Cerebellar nuclear complex (tissue), 1 donor: ENCODE measurements around the gene EYA3.

ENCODE experiments used
- DNase-seq, 2 experiments: peaks; one replicate each; lab custom pipeline; 2025; lab: John Stamatoyannopoulos, UW

EYA3 gene

DNA sequence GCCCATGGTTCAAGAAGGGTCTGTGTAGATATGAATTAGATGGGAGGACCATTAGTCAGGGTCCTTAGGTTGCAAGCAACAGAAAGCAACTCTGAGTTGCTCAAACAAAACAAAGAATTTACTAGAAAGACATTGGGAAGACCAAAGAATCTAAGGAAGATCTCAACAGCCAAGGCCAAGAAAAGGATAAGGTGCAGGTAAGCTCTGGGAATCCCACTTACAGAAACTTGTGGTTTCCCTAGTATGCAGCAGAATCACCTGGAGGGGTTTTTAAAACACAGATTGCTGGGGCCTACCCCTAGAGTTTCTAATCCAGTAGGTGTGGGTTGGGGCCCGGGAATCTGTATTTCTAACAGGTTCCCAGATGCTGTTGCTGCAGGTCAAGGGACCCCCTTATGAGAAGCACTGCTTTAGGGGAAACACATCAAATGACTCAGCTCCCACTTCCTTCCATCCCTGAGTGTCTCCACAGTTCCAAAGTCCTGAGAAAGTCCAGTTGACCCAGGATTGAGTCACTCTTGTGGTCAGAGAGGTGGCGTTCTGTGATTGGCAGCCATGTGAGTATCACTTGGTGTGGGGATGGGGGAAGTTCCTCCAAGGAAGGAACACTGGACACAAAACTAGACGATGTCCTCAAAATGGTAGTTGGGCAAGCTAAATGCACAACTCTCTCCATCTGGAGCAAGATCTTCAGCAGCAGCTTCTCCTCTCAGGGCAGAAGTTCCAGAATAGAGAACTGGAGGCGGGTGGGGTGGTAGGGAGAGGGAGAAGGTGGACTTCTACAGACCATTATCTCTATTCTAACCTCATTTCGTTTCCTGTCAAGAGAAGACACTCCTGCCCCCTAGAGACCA is 24.2 kb upstream of the EYA3 start:
- DNase-seq, result no peak

DNA sequence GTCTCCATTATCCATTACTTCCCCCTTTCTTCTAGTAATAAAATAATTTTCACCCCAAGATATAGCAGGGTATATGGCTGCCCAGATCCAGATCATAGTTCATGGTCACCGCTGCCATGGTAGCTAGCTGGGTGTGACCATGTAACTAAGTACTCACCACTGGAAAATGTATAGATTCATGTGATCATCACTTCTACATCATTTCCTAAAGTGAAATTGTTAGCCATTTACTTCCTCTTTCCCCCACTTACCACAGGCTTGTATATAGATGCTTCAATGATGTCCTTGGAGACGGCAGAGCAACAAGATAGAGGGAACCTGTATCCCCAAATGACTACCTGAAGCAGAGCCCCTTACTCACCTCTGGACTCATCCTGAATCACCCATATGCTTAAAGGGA is 22.7 kb upstream of the EYA3 start:
- no peak for DNase-seq

DNA sequence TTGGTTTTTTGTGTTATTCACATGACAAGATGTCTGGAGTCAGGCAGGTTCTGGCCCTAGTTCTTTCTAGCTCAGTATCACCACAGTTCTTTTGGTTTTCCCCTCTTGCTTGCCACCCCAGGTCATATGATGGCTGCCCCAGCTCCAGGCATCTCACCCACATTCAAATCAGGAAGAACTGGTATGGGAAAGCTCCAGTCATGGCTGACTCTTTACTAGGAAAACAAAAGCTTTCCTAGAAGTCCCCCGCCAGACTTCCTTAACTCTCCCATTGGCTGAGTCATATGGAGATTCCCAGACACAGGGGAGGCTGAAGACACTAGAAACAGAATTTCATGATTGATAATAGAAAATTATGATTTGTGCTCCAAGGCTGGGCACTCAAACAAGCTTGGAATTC is 22.1 kb upstream of the EYA3 start:
- DNase-seq, result no peak

DNA sequence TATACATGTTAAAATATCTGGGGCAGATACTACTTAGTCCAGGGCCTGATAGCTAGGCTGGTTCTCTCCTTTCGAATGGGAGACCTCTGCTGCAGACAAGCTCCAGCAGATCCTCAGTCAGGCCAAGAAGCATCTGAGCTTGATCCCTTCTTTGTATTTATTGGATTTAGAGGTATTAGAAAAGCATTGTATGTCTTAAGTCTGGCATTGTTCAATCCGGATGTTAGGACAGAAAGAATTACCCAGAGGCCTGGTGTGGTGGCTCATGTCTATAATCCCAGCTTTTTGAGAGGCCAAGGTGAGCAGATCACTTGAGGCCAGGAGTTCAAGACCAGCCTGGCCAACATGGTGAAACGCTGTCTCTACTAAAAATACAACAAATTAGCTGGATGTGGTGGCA is 21.2 kb upstream of the EYA3 start:
- no peak for DNase-seq

DNA sequence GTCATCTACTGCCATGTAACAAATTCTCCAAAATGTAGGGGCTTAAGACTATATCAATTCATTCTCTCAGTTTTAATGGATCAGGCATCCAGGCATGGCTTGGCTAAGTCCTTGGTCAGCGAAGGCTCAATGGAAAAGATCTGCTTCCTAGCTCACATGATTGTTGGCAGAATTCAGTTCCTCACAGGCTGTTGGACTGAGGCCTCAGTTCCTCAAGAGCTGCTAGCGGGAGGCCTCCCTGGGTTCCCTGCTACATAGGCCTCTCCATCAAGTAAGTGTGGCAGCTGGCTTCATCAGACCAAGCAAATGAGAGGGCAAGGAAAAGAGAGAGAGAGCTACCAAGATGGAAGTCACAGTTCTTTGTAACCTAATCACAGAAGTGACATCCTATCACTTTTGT is 19.6 kb upstream of the EYA3 start:
- DNase-seq, result no peak

DNA sequence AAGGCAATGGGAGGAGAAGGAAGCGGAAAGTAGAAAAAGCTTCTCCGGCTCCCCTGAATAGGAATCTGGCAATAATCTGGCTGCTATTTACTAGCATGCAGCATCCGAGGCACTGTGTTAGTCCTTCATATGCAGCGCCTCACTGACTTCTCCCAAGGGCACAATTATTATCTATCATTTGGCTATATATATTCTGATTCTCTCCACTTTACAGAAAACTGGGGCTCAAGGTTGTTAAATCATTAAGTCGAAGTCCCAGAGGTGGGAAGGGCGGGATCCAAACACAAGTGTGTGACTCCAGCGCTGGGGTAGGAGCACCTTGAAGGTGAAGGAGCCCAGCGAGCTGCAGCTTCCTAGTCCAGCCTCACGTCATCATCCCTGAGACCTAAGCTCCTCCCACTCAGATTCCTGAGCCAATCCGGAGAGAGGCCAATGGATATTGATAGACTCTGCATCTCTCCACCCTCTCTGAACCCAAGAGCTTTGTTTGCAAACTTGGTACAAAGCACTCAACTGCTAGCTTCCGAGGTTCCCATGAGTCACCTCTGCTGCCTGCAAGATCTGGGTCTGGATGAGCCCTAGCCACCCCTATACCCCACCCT is 16.6 kb upstream of the EYA3 start:
- no peak for DNase-seq

DNA sequence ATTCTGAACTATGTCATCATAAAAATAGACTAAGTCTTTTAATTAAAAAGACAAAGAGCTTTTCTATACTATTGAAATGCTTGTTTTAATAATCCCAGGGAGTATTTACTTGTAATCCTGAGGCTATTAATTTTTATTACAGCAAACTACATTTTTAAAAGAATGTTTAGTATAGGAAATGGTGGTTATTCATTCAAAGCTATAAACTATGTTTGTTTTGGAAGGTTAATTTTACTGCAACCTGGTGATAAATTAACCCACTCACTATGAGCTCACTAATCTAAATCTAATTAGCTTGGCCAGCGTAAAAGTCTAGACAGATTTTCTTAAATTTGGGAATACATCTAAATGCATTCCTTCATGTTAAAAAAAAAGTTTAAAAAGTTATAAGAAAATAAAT is 13.8 kb upstream of the EYA3 start:
- no peak for DNase-seq

DNA sequence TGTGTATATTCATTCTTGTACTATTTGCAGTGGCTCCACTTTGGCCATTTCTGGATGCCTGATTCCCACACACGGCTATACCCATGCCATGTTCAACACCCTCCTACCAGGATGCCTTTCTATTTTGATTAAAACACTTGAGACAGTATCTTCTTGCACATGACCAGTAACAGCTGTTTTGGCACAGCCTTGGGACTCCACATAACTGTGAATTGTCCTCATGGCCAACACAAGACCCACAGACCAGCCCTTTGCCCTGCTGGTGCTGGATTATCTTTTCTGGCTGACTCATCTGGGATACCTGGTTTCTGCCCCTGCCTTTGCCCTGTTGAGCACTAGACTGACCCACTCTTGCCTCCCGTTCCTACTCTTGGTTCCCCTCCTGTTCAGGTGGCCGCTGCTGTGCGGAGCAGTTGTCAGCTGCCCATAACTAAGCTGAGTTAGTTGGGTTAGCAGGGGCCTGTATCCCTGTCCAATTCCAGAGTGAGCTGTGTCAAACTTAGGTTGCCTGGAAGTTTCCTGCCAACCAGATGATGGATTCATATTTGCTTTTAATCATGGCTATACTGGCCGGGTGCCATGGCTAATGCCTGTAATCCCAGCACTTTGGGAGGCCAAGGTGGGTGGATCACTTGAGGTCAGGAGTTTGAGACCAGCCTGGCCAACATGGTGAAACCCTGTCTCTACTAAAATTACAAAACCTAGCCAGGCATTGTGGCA is 10.8 kb upstream of the EYA3 start:
- DNase-seq, result no peak

DNA sequence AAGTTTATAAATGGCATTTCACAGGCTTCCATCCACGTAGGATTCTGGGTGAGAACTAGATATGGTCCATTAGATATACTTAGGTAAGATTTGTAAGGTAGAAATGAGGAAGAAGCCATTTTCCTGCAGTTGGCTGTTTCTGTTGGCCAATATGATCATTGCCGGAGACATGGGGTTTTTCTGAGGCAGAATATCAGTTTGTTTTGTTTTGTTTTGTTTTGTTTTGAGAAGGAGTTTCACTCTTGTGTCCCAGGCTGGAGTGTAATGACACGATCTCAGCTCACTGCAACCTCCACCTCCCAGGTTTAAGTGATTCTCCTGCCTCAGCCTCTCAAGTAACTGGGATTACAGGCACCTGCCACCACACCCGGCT is 8.7 kb upstream of the EYA3 start:
- no peak for DNase-seq

DNA sequence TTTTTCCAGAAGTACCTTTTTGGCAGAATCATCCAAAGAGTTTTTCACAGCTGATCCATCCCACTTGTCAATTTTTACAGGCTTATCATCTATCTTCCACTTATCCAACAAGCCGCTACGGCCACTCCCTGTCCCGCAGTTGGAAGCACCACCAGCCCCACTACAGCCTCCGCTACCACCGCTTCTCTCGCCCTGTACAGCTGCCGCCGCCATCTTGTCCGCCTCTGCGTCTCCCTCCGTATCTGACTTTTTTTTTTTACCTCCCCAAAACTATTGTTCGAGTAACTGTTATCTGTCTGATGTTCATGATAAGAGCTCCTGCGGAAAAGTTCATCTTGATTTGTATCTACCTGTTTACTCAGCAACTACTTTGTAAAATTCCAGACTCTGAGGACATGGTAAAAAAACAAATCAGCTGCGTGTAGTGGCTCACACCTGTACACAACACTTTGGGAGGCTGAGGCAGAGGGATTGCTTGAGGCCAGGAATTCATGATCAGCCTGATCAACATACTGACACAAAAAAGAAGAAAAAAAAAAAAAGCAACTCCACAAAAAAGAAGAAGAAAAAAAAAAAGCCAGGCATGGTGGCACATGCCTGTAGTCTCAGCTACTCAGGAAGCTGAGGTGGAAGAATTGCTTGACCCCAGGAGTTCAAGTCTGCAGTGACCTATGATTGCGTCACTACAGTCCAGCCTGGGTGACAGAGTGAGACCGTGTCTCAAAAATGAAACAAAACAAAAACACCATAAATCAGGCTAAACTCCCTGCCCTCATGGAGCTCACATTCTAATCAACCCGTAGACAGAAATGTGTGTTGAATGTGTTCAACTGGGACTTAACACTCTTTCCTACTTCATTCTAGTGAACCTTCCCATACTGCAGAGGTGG is 8.0 kb upstream of the EYA3 start:
- DNase-seq, result no peak

DNA sequence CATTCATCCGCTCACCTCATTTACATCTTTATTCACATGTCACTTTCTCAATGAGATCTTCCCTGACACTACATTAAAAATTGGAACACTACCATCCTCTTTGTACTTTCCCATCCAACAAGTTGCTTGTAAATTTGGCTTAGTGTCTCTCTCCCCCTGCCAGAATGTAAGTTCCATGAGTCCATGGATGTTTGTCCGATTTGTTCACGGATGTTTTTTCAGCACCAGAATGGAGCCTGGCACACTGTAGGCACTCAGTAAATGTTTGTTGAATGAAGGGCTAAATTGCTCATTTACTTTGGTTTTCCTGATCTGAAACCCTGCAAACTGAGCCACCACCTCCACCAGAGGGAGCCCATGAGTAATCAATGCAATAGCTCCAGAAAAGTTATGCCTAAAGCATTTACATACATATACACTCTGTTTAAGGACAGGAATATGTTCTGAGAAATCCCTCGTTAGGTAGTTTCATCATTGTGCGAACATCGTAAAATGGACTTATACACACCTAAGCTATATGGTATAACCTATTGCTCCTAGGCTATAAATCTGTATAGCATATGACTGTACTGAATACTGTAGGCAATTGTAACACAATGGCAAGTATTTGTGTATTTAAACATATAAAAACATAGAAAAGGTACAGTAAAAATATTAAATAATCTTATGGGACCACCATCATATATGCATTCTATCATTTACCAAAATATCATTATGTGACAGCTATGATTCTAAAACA is 2.8 kb upstream of the EYA3 start:
- no peak for DNase-seq

DNA sequence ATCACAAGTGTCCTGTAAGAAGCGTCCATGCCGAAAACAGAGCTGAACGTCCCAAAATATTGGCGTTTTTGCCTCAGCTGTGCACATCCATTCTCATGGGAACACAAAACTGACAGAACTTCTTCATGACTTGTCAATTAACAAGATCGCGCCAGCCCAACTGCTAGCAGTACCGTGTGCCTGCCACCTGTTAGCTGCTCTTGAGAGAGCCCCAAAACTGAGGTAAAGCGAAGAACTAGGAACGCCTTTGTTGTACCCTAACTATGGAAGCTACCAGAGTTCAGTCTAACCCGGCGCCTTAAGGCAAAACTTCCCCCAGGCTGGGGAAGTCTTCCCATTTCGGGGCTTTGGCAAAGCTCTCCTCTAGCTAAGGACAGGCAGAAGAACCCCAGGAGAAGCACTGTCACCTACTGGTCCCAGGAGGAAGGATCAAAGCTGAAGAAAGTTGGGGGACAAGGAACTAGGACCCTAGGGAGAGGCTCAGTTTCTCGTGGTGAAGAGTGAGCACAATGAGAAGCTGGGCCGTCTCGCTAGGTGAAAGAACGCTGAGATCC is 719 bp downstream of the EYA3 start:
- no peak for DNase-seq

DNA sequence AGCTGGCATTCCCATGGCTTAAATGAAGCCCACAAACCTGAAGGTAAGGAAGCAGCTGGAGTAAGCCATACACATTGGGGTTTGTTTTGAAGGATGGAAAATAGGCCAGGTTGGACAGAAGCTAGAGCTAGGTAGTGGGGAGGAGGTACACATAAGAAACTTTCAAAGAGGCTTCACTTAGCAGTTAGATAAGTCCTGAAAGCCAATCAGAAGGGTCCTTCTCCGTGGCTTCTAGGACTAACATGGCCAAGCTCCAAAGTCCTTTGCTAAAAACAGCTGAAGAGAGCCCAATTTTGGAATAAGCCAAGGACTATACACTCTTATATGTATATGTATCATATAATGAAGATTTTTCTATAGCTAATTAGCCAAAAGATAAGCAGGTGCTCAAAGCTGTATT is 1.8 kb downstream of the EYA3 start:
- no peak for DNase-seq

DNA sequence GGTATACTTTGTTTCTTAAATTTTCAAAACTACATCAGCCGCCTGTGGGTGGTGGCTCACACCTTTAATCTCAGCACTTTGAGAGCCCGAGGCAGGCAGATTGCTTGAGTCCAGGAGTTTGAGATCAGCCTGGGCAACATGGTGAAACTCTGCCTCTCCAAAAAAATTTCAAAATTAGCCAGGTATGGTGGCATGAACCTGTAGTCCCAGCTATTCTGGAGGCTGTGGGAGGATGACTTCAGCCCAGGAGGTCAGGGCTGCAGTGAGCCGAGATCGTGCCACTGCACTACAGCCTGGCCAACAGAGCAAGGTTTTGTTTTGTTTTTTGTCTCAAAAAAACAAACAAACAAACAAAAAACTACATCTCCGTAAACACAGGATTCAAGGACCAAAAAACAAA is 3.3 kb downstream of the EYA3 start:
- no peak for DNase-seq

DNA sequence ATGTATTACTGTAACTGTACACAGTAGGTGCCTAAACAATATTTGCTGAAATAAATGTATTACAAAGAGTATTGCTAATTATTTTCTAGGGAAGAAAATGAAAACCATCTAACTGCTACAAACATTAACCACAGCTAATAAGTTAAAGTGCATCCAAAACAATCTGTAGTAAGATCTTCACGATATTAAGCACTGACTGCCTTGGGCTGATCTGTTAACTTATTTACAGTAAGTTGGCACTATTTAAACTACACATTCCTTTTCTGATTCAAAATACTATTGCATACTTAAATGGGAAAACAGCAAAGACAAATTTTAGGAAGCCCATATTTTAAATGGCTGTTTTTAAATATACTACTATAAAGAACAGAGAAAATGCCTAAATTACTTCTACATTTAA is 4.5 kb downstream of the EYA3 start:
- no peak for DNase-seq

DNA sequence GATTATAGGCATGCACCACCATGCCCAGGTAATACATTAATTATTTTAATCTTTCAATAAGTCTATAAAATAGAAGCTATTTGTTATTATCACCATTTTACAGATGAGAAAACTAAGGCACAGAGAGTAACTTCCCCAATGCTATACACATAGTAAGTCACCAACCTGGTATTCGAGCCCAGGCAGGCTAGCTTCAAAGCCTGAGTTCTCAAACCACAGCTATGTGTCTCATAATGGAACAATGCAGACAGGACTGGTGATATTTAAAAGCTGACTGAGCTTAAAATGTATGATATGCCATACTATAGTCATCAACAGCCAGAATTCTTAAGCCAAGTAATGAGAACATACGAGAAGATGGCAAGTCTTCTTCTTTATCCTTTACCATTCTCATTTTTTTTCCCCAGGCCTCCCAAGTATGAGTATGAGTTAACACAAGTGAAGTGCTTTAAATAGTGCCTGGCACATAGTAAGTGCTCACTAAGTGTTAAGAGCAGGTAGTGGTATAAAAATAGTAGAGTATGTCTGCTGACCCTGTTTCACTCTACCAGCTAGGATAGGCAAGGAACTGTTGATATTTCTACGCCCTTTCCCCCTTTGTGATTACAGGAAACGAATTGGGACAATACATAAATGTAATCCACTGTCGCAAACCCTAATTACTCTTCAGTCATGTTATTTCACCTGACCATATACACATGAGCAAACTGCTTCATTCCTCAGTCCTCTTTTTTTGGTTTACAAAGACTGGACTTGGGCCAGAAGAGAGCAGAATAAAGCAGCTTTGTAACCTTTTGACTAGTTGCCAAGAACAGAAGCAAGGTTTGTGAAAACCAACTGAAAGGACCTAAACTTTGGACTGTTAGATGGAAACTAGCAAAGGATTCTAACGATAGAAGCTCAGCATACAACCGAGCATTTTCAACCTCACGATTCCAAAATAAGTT is 9.5 kb downstream of the EYA3 start:
- DNase-seq, result no peak

DNA sequence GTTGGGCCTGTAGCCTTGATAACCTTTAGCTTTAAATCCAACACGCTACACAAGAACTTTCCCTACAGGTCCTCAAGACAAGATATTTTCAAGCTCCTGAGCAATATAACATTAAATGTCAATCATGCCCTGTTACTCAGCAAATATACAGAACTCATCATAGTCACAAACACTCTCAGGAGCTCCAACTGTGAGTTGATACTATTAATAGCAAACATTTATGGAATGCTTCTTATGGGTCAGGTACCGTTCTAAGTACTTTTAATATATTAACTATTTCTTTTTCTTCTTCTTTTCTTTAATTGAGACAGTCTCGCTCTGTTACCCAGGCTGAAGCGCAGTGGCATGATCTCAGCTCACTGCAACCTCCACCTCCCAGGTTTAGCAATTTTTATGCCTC is 10.1 kb downstream of the EYA3 start:
- DNase-seq, result no peak

DNA sequence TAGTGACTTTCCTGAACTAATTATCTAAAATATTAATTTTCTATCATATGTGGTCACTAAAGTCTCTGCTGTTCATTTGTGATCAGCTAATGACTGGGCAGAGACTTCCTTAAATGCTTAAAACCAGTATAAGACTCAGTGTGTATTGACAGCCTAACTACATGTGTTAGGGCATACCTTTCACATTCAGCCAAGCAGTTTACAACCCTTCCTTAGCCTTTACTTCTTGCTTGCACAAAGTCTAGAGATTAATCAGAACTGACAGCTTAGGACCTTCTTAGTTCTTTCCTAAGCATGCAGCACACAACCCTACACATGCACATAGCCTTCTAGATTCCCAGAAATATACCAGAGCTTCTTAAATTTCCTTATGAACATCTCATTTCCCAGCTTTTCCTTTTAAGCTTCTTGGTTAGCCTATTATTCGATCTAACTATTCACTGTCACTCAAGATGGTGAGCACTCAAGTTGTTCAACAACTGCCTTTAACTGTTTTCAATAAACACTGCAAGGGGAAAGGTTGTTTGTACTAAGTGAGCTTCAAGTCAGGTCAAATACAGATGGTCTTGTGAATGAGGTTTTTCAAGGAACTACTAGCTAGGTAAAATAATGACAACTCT is 13.4 kb downstream of the EYA3 start:
- DNase-seq, result no peak

DNA sequence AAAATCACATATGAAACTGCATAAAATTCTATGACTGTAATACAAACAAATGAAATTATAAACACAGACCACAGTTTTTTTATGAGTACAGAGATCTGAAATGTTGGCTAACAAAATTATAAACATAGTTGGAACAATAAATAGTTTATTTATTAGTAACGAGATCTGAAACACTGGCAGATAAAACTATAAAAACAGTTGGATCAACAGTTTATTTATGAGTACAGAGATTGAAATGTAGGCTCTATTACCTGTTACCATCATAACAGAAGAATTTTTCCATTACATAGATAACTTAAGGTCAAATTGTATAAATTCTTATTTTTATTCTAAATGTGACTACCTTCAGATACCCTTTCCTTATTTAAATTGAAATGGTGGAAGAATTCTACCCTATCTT is 14.5 kb downstream of the EYA3 start:
- no peak for DNase-seq

DNA sequence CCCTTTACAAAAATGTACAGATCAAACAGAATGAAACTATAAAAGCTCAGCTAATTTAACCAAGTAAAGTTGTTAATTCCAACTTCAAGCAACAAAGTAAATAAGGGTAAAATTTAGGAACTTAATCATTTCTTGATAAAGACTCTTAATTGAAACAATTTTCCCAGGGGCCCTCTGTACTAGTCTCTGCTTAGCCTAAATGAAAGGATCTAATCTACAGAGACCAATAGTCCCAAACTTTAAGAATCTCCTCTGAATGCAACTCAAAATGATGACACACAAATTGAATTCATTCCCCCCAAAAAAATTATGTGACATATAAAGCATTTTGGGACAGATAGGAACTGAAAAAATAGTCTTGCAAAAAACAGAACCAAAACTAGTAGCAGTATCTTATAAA is 16.6 kb downstream of the EYA3 start:
- no peak for DNase-seq
